Colonic mucosa (tissue), 4 donors: ENCODE measurements around the gene ARID1B. TPM values are rescaled to one million over a fixed set of nuclear protein-coding genes. Genes with fewer than 3 reads are reported as not detected.

Experiments
- DNase-seq: peaks from one replicate; pipeline ENCODE4 v3.0.0-alpha.2; 2020
- H3K27ac ChIP-seq: fragments of 200-600 bp; one replicate; pipeline ENCODE4 v1.8.0; 2021
- H3K27me3 ChIP-seq: fragments of 200-600 bp; one replicate; pipeline ENCODE4 v1.8.0; 2021
- H3K36me3 ChIP-seq: fragments of 200-600 bp; one replicate; pipeline ENCODE4 v1.8.0; 2021
- H3K4me1 ChIP-seq: fragments of 200-600 bp; one replicate; pipeline ENCODE4 v1.8.0; 2021; ENCODE audit warnings: mild to moderate bottlenecking
- H3K4me3 ChIP-seq: fragments of 200-600 bp; one replicate; pipeline ENCODE4 v1.8.0; 2021
- H3K9ac ChIP-seq, 2 donors: one replicate each; pipeline ENCODE4 v1.7.0; 2013; ENCODE audit warnings: control low read depth in 2 of 2, low read depth in 2 of 2, low read length in 2 of 2
- H3K9me3 ChIP-seq: fragments of 200-600 bp; one replicate; pipeline ENCODE4 v1.8.0; 2021
- intact Hi-C: fragments of 100-400 bp; cut with DNase I; formaldehyde crosslinking; loops from one replicate; pipeline ENCODE4 v1.14.1; 2022
- total RNA-seq, 2 donors: library from RNA; stranded (reverse); fragmentation: NEBNext Ultra II Directional in 1 of 2; extraction: Animal tissue kit (Norgen Biotek cat#: 25700) in 1 of 2; gene quantifications; one replicate each; pipeline ENCODE4 v1.2.1, GENCODE V29; 2021
- TF ChIP-seq, protein P1 (sequence below): fragments of 200-600 bp; IDR thresholded peaks from one replicate; pipeline ENCODE4 v1.8.0; 2022; ENCODE audit warnings: antibody characterized with exemption, mild to moderate bottlenecking
- donor health status: healthy.
- donor health status: DM: no; HTN: no; CAD: no.
- donor health status: DM: no; HTN: no; CAD: no.

Gene ARID1B
- total RNA-seq, 2 donors from 2014 or later = 61.3 to 71.5 TPM

GRCh38 chr6:157200611-157201010 lies 423.4 kb downstream of the ARID1B start:
- Histone ChIP-seq H3K9me3 (no peaks in the 10 kb centered on the region), H3K36me3 (no peaks in the 10 kb centered on the region), H3K4me1 (no peaks in the 10 kb centered on the region), H3K4me3 (no peak overlapping the region), H3K27me3 (no peaks in the 10 kb centered on the region), H3K27ac (no peak overlapping the region), H3K9ac (no peak overlapping the region)
- no peak for DNase-seq
- TF ChIP-seq, protein P1, sequence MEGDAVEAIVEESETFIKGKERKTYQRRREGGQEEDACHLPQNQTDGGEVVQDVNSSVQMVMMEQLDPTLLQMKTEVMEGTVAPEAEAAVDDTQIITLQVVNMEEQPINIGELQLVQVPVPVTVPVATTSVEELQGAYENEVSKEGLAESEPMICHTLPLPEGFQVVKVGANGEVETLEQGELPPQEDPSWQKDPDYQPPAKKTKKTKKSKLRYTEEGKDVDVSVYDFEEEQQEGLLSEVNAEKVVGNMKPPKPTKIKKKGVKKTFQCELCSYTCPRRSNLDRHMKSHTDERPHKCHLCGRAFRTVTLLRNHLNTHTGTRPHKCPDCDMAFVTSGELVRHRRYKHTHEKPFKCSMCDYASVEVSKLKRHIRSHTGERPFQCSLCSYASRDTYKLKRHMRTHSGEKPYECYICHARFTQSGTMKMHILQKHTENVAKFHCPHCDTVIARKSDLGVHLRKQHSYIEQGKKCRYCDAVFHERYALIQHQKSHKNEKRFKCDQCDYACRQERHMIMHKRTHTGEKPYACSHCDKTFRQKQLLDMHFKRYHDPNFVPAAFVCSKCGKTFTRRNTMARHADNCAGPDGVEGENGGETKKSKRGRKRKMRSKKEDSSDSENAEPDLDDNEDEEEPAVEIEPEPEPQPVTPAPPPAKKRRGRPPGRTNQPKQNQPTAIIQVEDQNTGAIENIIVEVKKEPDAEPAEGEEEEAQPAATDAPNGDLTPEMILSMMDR = no peak
- intact Hi-C loops = no loop called here

- TF ChIP-seq, protein P1 = no peak
- H3K36me3 ChIP-seq = no peaks in the 10 kb centered on the region
- H3K9ac ChIP-seq = no peak overlapping the region
- H3K4me3 ChIP-seq = no peak overlapping the region
- H3K27ac ChIP-seq = no peak overlapping the region
- intact Hi-C loops = no loop called here
- no peaks in the 10 kb centered on the region for H3K27me3 ChIP-seq
- no peaks in the 10 kb centered on the region for H3K9me3 ChIP-seq
- no peak for DNase-seq
- no peaks in the 10 kb centered on the region for H3K4me1 ChIP-seq
Measured at GRCh38 chr6:157201083-157201482, 423.9 kb downstream of the ARID1B start.

DNA sequence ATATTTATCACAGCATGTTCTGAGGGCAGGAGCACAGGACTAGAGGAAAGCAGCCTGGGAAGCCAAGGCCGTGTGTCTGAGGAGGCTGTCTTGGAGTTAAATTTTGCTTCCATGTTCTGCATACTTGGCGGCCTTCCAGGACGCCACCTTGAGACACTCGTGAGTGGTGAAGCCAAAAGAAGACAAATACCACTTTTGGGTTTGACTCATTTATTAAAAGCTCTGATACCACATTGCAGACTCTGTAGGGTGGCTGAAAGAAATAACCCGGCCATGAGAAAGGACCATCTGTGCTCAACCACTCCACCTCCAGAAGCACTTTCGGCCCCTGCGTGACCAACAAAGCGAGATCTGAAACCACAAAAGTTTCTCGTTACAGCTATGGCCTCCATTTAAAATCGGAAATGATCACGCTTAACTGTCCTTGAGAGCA lies 426.1 kb downstream of the ARID1B start:
- Histone ChIP-seq H3K9me3 (no peaks in the 10 kb centered on the region), H3K27ac (no peak overlapping the region), H3K36me3 (no peaks in the 10 kb centered on the region), H3K4me1 (no peaks in the 10 kb centered on the region), H3K4me3 (no peak overlapping the region), H3K9ac (no peak overlapping the region), H3K27me3 (no peaks in the 10 kb centered on the region)
- DNase-seq = no peak
- intact Hi-C loops = no loop called here
- TF ChIP-seq, protein P1 = no peak

DNA sequence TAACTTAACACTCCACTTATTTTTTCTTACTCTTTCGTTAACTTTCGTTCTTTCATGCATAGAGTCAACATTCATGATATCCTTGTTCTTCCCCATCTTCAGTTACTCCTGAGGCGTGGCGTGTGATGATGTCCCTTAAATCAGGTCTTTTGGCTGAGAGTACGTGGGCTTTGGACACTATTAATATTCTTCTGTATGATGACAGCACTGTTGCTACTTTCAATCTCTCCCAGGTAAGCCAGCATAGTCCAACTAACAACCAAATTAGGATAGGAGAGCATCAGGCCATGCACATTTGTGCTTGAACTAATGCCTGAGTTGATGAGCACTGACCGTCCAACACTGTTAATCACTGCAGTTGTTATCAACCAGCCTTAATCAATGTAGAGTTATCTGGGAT lies 426.6 kb downstream of the ARID1B start:
- no peaks in the 10 kb centered on the region for H3K27me3 ChIP-seq
- no peaks in the 10 kb centered on the region for H3K36me3 ChIP-seq
- H3K9me3 ChIP-seq = no peaks in the 10 kb centered on the region
- H3K9ac ChIP-seq = no peak overlapping the region
- no peak for DNase-seq
- H3K27ac ChIP-seq = no peak overlapping the region
- H3K4me3 ChIP-seq = no peak overlapping the region
- TF ChIP-seq, protein P1 = no peak
- intact Hi-C loops = no loop called here
- H3K4me1 ChIP-seq = no peaks in the 10 kb centered on the region

DNA sequence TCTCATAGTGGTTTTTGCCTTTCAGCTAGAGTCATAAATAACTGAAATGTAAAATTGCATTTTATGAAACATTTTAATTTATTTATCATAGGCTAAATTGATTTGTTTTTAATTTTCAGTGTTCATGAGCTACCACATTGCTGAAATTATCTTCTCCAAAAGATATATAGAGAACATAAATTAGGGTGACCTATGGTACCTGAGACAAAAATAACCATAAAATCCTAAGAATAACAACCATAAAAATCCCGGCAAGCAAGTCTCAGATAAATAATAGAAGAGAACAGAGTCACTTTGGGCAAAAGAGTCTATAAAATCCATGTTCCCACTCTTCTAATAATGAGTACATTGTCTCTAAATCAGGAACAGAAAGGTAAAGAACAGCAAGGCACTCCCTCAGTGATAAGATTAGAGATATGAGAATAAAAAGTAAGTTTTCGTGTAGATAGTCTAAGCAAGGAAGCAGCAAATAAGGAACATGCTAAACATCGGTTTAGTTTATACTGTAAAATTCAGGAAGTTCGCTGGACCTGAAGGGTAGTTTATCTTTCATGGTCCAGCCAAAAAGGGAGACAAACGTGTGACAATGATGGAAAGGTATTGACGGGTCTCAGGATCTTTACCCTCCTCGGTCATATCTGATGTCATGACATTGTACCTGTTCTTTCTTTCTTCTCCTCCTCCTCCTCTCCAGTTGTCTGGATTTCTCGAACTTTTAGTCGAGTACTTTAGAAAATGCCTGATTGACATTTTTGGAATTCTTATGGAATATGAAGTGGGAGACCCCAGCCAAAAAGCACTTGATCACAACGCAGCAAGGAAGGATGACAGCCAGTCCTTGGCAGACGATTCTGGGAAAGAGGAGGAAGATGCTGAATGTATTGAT lies 428.5 kb downstream of the ARID1B start:
- TF ChIP-seq, protein P1 = no peak
- Histone ChIP-seq H3K27ac (no peak overlapping the region), H3K9me3 (no peaks in the 10 kb centered on the region), H3K27me3 (no peaks in the 10 kb centered on the region), H3K36me3 (no peaks in the 10 kb centered on the region), H3K9ac (no peak overlapping the region), H3K4me1 (no peaks in the 10 kb centered on the region), H3K4me3 (no peak overlapping the region)
- intact Hi-C loops = no loop called here
- DNase-seq = no peak
